HG03460 (cell line): ENCODE data around the gene TEX26.

Experiments used
- ATAC-seq: cut with Tn5 transposase; IDR thresholded peaks from one replicate; pipeline ENCODE4 v1.9.1; 2021; ENCODE audit not compliant: unreplicated experiment

TEX26 gene

GRCh38 chr13:30932481-30933353, at the start of gene TEX26:
Gene TEX26 (plus strand): TSS chr13:30932656. CDS start chr13:30932716, 60 bp downstream.
- ATAC-seq, result no peak

DNA sequence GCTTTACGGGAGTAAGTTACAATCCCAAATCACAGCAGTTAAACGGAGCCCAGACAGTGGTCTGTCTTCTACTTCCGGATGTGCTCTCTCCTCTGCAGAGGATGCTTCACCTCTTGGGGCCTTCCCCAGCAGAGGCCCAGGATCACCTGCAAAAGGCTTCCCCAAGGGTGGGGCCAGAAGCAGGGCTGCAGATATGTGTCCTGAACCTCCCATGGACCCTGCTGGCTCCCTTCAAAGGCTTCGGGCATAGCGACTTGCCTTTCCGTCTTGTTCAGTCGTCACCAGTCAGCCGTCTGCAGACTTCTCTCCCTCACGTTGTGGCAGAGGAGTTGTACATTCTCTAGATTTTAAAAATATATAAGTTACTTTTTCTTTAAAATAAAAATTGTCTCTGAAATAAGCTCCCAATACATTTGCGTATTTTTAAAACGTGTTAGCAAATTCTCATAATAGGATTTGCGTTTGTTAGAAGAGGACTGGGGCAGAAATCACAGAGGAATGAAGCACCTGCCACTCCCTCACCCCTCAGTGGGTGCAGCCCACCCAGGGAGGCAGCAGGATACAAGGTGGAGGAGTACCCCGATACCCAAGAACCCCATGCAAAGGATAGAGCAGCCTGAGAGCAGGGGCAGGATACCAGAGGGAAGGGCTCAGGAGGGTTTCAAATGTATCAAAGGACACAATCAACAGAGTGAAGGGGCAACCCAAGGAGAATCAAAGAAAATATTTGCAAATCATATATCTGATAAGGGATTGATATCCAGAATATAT, 49.3 kb upstream of the TEX26 start:
- no peak for ATAC-seq

- no peak for ATAC-seq
Measured at GRCh38 chr13:30884543-30884942, 47.9 kb upstream of the TEX26 start.

DNA sequence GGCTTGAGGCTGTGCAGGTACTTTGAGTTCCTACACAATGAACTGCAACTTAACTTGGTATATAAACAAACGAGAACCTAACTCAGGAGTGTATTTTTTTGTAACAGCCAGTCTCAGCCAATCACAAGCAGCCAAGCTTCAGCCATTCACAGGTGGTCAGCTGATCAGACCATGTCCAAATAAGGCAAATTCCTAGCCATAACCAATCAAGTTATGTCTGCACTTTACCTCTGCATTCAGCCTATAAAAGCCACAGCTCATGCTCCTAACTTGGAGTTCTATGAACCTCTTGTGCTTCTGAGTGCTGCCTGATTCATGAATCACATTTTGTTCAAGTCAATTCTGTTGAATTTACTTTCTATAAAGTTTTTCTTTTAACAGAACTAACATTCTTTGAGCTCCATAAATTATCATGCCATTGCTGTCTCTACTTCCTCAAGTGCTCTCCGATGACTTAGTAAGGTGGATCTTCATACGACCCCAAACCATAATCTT, 43.2 kb upstream of the TEX26 start:
- no peak for ATAC-seq

DNA sequence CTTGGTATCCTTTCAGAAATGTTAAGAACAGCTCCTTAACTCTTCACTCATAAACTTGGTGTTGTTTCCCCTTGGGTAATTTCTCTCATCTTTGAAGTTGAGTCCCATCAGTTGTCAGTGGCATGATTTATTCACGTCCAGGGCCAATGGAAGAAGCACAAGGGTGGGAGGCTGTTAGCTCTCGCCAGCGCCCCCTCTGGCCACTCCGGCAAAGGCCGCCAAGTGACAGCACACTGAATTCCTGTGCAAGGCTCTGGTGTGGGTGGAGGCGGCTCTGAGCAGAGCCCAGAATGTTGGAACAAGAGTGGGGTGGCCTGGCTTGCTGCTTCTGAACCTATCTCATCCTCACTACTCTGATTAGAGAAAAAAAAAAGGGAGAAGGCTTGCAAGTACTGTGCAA, 39.5 kb upstream of the TEX26 start:
- ATAC-seq, result no peak

DNA sequence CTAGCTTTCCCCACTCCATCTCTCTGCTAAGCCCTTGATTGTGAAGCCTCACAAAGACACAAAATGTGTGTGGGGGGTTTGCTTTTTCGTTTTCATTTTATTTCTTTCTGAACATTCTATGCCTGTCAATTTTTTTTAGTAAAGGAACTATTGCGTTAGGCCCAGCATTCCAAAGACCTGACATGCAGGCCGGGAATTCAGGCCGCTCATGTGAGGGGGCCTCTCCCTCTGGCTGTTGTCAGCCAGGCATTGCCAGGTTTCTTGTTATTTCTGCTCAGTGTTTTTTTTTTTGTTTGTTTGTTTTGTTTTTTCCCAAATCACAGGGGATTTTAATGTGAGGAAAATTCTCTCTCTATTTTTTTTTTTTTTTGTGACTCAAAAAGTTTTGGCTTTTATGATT, 36.7 kb upstream of the TEX26 start:
- ATAC-seq, result no peak

GRCh38 chr13:30898070-30898469, 34.4 kb upstream of the TEX26 start:
- ATAC-seq, result no peak

- ATAC-seq, result no peak
Measured at GRCh38 chr13:30898678-30899241, 33.7 kb upstream of the TEX26 start.

DNA sequence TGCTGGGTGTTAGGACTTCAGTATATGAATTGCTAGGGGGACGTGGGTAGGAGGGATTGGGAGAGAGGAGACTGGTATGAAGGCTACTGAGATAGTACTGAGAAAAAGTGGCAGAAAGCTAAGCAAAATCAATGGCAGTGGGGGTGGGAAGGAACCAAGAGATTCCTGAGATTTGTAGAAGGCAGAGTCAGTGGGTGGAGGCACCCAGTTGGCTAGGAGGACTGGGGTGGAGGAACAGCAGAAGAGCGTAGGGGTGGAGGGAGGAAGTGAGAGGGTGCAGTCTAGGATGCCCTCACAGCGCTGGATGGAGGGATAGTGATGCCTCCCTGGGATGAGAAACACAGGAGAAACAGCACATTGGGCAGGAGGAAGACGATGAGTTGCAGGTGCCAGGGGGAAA, 32.0 kb upstream of the TEX26 start:
- ATAC-seq, result no peak

- no peak for ATAC-seq
Measured at GRCh38 chr13:30900952-30901749, 31.3 kb upstream of the TEX26 start.

DNA sequence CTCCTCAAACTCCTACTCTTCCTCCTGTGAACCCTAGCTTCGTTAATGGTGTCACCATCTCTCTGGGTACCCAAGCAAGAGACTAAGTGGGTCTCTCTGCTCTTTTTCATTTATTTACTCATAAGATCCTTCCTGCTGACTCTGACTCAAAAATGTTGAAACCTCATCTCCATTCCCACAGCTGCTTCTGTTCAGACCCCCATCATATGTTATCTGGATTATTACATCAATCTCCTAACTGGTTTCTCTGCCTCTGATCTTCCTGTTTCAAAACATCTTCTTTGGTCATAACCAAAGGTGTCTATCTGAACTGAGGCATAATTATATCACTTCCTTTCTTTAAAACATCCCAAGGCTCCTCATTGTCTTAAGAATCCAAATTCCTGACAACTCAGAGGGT, 28.4 kb upstream of the TEX26 start:
- no peak for ATAC-seq

GRCh38 chr13:30905932-30906383, 26.5 kb upstream of the TEX26 start, which contains the start of gene MEDAG:
Gene MEDAG (plus strand): TSS chr13:30906271. CDS start chr13:30906516, 245 bp downstream.
- no peak for ATAC-seq

DNA sequence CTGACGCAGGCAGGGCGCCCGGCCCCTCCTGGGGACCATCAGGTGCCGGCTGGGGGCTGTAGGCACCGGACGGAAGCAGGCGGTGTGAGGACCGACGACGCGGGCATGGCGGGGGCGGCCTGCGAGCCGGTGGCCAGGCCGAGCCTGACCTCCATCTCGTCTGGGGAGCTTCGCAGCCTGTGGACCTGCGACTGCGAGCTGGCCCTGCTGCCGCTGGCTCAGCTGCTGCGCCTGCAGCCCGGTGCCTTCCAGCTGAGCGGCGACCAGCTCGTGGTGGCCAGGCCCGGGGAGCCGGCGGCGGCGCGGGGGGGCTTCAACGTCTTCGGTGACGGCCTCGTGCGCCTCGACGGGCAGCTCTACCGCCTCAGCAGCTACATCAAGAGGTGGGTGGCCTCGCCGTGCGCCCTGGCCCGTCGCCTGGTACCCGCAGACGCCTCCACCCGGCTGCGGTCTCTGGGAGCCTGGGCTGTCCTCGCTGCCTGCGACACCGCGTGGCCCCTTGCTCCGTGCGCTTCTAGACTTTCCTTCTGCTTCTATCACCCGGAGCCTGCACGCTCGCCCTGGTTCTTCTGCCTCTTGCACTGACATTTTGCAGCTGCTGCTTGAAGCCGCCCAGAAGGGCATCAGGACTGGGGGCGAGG, 25.9 kb upstream of the TEX26 start:
- ATAC-seq, result no peak

- no peak for ATAC-seq
Measured at GRCh38 chr13:30907121-30907861, 25.2 kb upstream of the TEX26 start.

- ATAC-seq, result no peak
Measured at GRCh38 chr13:30908416-30908980, 24.0 kb upstream of the TEX26 start.

- no peak for ATAC-seq
Measured at GRCh38 chr13:30910676-30911075, 21.8 kb upstream of the TEX26 start.

GRCh38 chr13:30915691-30916541, 16.5 kb upstream of the TEX26 start:
- ATAC-seq, result no peak

- no peak for ATAC-seq
Measured at GRCh38 chr13:30916991-30917390, 15.5 kb upstream of the TEX26 start.
